Hepatocyte (in vitro differentiated cells): ENCODE results near the gene LNPEP.

ENCODE experiments used
- EZH2 ChIP-seq: fragments of 200-600 bp; sonication (generic); IDR thresholded peaks from 2 replicates; pipeline ENCODE4 v1.6.1; 2016; ENCODE audit warnings: antibody characterized with exemption, mild to moderate bottlenecking, borderline replicate concordance
- EZH2phosphoT487 ChIP-seq: fragments of 200-600 bp; sonication (generic); IDR thresholded peaks from one replicate; pipeline ENCODE4 v1.6.1; 2018; ENCODE audit warnings: antibody characterized with exemption, mild to moderate bottlenecking, low read depth, moderate library complexity; ENCODE audit not compliant: unreplicated experiment, severe bottlenecking
- TF ChIP-seq, protein P1 (sequence below): fragments of 200-600 bp; sonication (generic); IDR thresholded peaks from 2 replicates; pipeline ENCODE4 v1.5.1; 2016; ENCODE audit warnings: antibody characterized with exemption, mild to moderate bottlenecking; ENCODE audit not compliant: poor library complexity

- TF ChIP-seq EZH2 (no peak), EZH2phosphoT487 (no peak)
- TF ChIP-seq, protein P1, sequence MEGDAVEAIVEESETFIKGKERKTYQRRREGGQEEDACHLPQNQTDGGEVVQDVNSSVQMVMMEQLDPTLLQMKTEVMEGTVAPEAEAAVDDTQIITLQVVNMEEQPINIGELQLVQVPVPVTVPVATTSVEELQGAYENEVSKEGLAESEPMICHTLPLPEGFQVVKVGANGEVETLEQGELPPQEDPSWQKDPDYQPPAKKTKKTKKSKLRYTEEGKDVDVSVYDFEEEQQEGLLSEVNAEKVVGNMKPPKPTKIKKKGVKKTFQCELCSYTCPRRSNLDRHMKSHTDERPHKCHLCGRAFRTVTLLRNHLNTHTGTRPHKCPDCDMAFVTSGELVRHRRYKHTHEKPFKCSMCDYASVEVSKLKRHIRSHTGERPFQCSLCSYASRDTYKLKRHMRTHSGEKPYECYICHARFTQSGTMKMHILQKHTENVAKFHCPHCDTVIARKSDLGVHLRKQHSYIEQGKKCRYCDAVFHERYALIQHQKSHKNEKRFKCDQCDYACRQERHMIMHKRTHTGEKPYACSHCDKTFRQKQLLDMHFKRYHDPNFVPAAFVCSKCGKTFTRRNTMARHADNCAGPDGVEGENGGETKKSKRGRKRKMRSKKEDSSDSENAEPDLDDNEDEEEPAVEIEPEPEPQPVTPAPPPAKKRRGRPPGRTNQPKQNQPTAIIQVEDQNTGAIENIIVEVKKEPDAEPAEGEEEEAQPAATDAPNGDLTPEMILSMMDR = no peak
Measured at GRCh38 chr5:97073420-97073819, 137.5 kb downstream of the LNPEP start.
